Measurements from ENCODE around the gene BCAS1.
"Not testable (repeated sequence)": the region's sequence is repeated elsewhere in the genome, so short reads cannot be mapped to it uniquely, and the experiment has no call there.

The BCAS1 gene

DNA sequence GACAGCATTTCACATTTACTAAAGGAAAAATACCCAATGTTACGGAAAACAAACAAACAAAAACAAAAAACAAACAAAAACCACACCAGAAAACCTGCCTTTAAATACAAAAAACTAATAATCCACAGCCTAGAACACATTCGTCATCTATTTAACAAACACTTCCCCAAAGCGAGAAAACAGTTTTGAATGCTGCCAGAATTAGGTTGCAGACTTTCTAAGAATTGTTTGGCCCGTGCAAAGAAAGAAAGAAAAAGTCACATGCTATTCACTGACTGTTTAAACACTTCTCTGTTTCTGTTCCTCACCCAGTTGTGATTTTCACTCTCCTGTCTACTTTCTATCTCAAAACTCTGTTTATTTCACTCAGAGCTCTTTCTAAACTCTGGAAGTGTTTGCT lies 52.5 kb downstream of the BCAS1 start:
- DNase-seq (ENCODE audit: low spot score) = no peak

- DNase-seq (ENCODE audit: low spot score) = no peak
These were observed 54.9 kb downstream of the BCAS1 start for GRCh38 chr20:54015496-54015895.

GRCh38 chr20:54014293-54014926 lies 56.0 kb downstream of the BCAS1 start:
- no peak for DNase-seq (ENCODE audit: low spot score)

GRCh38 chr20:54013471-54013870 lies 56.9 kb downstream of the BCAS1 start:
- no peak for DNase-seq (ENCODE audit: low spot score)

DNA sequence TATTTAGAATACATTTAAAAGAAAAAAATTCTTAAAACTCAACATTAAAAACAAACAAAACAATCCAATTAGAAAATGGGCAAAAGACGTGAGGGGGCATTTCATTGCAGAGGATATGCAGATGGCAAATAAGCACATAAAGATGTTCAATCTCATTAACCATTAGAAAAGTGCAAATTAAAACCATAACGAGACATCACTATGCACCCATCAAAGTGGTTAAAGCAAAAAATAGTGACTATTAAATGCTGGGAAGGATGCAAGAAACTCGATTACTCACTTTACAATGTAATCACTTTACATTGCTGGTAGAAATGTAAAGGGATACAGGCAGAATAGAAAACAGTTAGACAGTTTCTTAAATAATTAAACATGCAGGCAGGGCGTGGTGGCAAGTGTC lies 59.0 kb downstream of the BCAS1 start:
- no peak for DNase-seq (ENCODE audit: low spot score)

DNA sequence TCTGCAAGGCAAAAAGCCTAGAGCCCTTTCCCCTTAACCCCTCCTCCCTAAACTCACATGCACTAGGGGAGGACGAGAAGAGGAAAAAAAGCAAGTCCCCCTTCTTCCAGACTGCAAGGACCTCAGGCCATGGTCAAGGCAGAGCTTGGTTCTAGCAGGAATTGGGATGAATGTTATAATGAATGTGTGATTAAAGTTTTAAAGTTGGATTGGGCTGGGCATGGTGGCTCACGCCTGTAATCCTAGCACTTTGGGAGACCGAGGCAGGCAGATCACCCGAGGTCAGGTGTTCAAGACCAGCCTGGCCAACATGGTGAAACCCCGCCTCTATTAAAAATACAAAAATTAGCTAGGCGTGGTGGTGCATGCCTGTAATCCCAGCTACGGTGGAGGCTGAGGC lies 64.2 kb downstream of the BCAS1 start:
- not testable (repeated sequence) for DNase-seq (ENCODE audit: low spot score)

DNA sequence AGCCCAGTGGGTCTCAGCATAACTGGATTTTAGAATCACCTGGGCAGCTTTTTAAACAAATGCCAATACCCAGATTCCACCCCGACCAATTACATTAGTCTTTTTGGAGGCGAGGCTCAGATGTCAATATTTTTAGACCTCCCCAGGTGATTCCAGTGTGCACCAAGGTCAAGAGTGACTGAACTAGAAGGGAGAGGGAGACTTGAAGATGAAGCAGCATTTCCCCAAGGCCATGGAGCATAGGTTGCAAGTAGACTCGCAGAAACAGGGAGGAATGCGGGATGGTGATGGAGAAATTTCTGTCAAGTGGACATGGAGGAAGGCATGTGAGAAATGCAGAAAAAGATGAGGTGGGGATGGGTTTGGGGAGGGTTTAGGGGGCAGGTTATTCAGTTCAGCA lies 64.9 kb downstream of the BCAS1 start:
- no peak for DNase-seq (ENCODE audit: low spot score)

- DNase-seq (ENCODE audit: low spot score) = no peak
These were observed 65.9 kb downstream of the BCAS1 start for GRCh38 chr20:54004445-54004844.

DNA sequence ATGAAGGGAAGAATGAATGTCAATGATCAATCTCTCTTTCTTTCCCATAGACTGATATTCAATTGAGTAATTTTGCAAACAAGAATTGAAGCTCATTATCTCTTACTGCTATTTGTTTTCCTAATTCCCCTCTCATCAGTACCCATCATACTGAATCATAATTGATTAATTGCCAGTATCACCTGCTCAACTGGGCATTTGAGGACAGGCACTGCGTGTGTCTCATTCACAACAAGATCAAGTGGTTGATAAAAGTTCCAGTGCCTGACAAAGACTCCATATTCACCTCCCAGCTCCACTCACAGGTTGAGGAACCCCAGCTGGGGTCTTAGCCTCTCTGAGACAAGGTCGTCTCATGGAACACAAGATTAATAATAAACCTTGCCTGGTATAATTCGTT lies 67.7 kb downstream of the BCAS1 start:
- DNase-seq (ENCODE audit: low spot score) = no peak

DNA sequence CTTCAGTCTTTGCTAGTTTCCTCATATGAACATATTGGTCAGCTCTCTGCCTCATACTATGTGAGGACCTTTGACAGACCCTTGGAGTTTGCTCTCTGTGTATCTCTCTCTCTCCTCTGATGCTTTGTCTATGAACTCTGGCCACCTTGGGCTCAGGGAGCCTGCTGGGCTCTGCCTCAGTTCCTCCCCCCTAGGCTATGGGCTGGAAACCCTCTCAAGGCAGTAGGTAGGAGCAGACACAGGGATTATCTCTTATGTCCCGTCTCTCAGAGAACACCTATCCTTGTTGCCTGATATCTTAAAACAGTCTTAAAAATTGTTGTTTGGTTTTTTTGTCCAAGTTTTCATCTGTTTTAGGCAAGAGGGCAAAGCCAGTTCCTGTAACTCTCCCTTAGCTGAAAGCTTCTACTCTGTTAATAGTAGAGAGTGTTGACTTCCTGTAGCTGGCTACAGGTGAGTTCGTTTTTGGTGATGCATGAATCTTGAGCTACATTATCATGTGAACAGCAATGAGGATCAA lies 68.3 kb downstream of the BCAS1 start:
- DNase-seq (ENCODE audit: low spot score) = no peak

DNA sequence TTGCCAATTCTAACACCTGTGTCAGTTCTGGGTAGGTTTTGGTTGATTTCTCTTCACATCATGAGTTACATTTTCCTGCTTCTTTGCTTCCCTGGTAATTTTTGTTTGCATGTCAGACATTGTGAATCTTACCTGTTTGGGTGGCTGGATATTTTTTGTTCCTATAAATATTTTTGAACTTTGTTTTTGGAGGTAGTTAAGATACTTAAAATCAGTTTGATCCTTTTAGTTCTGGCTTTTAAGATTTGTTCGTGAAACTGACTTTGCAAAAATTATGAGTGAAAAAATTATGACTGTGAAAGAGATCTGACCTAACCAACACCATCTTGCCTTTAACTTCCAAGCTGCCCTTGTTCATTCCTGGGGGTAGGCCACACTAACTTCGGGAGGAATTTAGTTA lies 69.5 kb downstream of the BCAS1 start:
- no peak for DNase-seq (ENCODE audit: low spot score)

DNA sequence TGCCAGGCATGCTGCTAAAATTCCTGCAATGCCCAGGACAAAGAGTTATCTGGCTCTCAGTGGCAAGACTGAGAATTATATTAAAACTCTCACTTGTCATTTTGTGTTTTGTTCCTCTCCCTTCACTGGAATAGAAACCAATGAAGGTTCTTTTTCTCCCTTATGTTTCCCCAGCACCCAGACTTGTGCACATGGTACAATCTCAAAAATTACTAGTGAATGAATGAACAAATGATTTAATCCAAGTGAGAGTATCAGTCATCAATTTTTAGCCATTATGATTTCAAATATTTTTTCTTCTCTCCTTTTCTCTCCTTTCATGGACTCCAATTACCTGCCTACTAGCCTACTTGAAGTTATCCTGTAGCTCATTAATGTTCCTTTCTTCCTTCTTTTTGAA lies 70.1 kb downstream of the BCAS1 start:
- no peak for DNase-seq (ENCODE audit: low spot score)

- DNase-seq (ENCODE audit: low spot score) = no peak
These were observed 71.3 kb downstream of the BCAS1 start for GRCh38 chr20:53999077-53999476.

DNA sequence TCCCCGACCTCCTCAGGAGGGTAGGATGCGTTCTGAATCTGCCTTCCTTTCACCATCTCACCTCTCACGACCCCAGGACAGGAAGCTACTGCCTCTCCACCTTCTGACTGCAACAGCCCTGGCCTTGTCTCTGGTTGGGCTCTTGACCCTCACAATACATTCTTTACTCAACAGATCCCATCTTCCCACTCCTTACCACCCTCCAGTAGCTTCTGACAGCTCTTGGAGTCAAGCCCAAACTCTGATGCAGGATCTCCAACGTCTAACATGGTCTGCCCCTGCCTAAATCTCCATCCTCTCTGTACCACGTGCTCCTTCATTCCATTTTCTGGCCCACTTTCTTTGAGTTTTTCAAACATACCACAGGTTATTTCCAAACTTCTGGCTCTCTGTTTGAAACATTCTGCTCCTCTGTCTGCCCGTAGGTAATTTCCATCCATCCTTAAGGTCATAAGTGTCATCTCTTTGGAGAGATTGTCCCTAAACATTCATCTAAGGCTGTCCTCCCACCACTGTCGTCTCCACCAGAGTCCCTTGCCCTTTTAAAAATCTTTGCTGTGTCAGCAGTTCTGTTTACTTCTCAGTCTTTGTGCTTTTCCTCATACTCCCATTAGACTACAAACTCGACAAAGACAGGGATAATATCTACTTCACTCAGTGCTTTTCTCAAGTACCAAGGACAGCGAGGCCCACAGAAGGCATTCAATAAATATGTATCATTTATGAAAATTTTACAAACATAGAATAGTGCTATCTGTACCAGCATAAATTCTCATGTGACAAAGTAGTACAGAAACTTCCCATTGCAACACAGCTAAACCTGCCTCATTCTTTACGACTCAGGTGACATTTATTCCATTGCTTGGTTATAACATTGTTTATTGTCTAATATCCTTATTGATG lies 73.6 kb downstream of the BCAS1 start:
- DNase-seq (ENCODE audit: low spot score) = no peak

DNA sequence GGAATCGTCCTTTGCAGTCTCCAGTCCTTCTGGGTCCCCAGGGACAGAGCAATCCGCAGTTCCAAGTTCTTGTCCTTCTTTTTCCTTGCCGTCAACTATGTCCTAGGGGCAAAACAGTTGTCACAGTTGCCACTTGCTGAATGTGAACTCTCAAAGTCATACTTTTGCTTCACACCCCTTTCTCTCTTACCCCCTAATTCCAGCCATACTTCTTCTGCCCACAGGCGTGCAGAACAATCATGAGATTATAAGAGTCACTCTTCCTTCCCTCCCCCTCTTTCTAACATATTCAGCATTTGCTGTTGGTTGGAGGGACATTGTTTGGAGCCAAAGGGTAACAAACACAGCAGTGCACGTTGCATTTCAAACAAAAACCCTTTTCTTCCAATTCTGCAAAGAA lies 74.4 kb downstream of the BCAS1 start:
- DNase-seq (ENCODE audit: low spot score) = no peak

GRCh38 chr20:53994088-53994487 lies 76.3 kb downstream of the BCAS1 start:
- no peak for DNase-seq (ENCODE audit: low spot score)

- no peak for DNase-seq (ENCODE audit: low spot score)
These were observed 77.1 kb downstream of the BCAS1 start for GRCh38 chr20:53993310-53993709.

GRCh38 chr20:53990768-53991450 lies 79.5 kb downstream of the BCAS1 start:
- no peak for DNase-seq (ENCODE audit: low spot score)

DNA sequence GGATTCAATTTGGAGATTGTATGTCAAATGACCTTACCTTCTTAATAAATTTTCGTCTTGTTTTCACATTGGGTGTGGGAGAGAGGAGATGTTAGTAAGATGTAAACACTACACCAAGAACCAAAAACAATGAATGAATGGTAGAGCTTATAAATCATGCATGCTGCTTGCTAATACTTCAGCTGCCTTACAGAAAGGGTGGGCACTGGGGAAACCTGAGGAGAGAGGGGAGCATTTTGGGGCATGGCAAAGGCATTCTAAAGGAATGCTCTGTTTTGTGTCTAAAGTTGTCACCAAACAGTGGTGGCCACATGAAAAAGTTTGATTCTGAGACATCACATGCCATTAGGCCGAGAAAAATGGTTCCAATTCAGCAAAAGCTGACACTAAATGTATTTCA lies 80.4 kb downstream of the BCAS1 start:
- no peak for DNase-seq (ENCODE audit: low spot score)

GRCh38 chr20:53989401-53989800 lies 81.0 kb downstream of the BCAS1 start:
- no peak for DNase-seq (ENCODE audit: low spot score)

GRCh38 chr20:53986037-53986650 lies 84.2 kb downstream of the BCAS1 start:
- DNase-seq (ENCODE audit: low spot score) = no peak

DNA sequence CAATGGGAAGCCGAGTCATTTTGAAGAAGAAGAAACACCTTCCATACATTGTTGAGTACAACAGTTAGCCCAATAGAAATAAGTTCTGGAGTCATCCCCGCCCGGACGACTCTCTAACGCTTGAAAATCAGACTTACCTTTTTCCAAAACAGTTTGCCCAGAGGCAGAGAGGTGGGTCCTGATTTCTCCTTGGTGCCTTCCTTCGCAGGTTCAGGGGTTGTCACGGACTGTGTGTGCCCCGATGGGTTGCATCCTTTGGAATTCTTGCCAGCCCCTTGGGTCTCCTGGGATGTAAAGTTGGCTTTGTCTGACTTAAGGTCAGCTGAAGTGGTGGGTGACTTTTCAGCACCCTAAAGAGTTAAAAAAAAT lies 85.3 kb downstream of the BCAS1 start:
- DNase-seq (ENCODE audit: low spot score) = no peak
